GM19372 (cell line): Measurements from ENCODE around the gene CASP6.
"Not testable (repeated sequence)": the region's sequence is repeated elsewhere in the genome, so short reads cannot be mapped to it uniquely, and the experiment has no call there.

Source experiments
- ATAC-seq: cut with Tn5 transposase; IDR thresholded peaks from one replicate; pipeline ENCODE4 v1.9.1; 2021; ENCODE audit warnings: mild to moderate bottlenecking, low read depth, moderate library complexity; ENCODE audit not compliant: unreplicated experiment

CASP6 gene

DNA sequence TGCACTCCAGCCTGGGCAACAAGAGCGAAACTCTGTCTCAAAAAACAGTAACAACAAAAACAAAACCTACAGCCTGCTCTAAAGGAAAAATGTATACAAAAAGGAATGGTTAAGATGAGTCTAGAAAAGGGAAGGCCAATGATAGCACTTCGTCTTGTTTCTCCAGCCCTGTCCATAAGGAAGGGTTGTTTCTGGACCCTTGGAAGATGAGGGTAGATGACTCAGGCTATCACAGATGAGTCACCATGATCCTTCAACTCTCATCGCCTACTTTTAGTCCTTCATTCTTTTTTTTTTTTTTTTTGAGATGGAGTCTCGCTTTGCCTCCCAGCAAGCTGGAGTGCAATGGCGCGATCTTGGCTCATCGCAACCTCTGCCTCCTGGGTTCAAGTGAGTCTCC is 17.8 kb upstream of the CASP6 start:
- ATAC-seq = no peak

DNA sequence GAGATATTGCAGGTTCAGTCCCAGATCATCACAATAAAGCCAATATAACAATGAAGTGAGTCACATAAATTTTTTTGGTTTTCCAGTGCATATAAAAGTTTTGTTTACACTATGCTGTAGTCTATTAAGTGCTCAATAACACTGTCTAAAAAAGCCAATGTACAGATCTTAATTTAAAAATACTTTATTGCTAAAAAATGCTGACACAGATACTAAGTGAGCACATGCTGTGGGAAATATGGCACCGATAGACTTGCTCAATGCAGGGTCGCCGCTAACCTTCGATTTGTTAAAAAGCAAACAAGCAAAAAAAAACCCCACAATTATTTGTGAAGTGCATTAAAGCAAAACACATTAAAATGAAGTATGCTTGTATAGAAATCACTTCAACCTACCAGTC is 16.4 kb upstream of the CASP6 start:
- no peak for ATAC-seq

DNA sequence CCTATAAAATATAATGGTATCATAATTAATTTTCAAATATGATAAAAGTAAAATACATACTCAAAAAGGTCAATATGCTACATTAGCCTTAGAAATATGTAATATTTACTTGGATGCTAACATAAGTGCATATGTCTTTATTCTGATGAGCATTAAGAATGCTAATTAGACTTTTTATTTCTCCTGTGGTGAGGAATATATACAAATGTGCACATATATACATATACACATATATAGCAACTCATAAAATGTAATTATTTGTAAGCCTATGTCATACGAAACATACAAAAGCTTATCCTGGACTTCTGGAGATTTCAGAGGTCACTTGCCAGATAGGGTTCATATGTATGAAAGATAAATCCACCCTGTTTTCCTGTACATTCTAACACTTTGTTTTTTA is 15.5 kb upstream of the CASP6 start:
- no peak for ATAC-seq

DNA sequence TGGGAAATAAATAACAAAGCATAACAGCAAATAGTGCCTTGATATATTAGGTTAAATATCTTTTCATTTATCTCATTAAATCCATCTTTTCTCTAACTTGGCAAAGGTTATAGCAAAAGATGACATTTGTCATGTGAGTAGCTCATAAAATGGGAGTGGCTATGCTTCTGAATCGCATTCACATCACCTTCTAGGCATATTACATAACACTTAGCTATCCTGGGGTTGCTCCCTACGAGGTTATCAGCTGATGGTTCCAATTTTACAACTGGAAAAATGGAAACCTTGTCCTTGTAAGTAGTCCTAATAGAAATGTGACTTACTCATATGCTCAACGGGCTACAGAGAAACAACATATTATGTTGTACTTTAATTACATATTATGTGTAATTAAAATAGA is 10.3 kb upstream of the CASP6 start:
- no peak for ATAC-seq

DNA sequence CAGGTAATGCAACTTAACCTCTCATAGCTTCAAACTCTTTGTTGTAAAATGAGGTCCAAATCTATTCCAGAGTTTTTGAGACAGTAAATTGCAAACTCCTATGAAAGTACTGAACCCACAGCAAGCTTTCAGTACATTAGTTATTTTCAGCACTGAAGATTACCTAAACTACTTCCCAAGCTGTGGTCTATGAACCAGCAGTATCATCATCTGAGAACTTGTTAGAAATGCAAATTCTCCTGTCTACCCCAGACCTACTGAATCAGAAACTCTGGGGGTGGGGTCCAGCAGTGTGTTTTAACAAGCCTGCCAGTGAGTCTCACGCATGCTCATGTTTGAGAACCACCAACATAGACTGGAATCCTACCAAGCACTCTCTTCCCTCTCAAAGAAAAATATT is 5.7 kb upstream of the CASP6 start:
- no peak for ATAC-seq

DNA sequence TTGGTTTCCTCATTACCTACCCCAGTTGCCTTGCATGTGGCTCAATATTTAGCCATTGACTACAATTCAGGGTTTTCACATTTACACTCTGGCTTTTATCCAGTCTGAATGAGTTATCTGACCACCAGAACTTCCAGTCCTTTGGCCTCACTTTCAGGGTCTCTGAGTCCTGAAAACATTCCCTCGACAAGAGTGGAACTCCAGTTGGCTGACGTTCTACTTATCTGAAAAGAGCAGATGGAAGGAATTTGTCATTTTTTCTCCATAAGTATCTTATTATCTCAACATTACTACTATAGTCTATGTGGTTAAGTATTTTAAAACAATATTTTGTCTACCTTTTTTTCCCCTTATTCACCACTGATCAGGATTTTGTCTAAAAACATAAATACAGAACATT is 5.2 kb upstream of the CASP6 start:
- ATAC-seq = no peak

- ATAC-seq = no peak
These were observed 568 bp upstream of the CASP6 start for GRCh38 chr4:109703664-109704361.

- ATAC-seq = no peak
These were observed 1.5 kb downstream of the CASP6 start for GRCh38 chr4:109701566-109702410.

DNA sequence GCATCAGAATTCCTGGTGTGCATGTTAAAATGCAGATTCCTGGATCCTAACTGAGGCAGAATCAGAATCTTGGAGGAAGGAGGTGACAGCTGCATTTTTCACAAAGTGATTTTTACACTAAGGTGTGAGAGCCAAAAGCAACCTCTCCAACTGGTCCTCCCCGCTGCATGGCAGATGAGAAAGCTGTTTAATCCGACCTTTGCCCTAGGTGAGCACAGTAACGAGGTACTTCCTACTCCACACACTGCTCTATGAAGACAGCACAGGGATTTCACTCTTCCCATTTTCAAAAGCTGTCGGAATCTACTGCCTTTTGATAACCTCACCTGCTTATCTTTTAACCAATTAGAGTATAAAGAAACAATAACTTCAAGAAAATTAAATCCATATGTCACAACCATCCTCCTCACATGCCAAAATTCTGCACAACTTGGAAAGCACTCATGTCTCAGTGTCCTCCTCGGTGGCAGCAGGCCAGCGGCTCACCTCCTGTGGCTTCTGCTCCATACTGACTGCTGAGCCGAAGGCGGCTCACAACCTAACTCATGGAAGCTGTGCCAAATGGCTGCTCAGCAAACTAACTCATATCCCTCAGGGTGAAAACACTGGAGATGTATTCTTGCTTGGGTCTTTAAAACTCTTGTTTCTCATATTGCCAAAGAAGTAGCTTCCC is 3.6 kb downstream of the CASP6 start:
- ATAC-seq = no peak

- ATAC-seq = no peak
These were observed 4.6 kb downstream of the CASP6 start for GRCh38 chr4:109698656-109699055.

GRCh38 chr4:109691411-109691920 is 11.8 kb downstream of the CASP6 start:
- no peak for ATAC-seq

GRCh38 chr4:109690690-109691410 is 12.4 kb downstream of the CASP6 start:
- ATAC-seq = peak; percentile 78

GRCh38 chr4:109684727-109685126 is 18.5 kb downstream of the CASP6 start:
- ATAC-seq = no peak

DNA sequence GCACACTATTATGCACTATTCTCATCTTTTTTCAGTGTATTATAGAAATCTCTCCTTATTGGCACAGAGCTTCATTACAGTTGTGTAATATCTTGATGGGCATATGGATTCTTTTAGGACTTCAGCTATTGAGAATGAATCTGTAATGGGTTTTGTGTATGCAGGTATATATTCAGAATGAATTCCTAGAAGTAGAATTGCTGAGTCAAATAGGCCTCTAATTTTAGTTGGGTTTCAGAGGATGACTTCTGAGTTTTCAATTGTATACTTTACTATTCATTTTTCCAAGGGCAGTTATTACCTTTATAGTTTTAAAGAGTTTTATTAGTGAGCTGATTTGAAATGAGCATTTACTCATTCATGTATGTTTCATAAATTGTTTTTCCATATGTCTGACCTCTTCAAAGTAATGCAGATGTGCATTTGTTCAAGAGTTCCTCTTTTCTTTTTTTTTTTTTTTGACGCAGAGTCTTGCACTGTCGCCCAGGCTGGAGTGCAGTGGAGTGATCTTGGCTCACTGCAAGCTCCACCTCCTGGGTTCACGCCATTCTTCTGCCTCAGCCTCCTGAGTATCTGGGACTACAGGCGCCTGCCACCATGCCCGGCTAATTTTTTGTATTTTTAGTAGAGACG is 19.5 kb downstream of the CASP6 start:
- no peak for ATAC-seq

DNA sequence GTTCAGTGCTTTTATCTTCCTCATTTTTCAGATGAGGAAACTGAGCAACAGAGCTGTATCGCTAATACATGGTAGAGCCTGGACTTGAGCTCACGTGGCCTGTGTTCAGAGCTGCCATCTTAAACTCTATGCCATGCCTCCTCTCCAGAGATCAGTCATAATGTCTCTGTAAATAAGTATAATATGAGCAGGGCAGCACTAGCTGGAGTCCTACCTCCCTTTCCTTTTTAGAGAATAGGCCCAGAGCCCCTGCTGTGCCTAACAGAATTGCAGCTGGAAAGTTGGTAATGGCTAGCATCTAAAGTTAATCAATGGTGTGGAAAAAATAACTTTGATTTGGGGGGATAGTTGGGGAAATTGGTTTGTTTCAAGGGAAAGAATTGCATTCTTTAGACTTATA is 20.4 kb downstream of the CASP6 start:
- ATAC-seq = no peak

DNA sequence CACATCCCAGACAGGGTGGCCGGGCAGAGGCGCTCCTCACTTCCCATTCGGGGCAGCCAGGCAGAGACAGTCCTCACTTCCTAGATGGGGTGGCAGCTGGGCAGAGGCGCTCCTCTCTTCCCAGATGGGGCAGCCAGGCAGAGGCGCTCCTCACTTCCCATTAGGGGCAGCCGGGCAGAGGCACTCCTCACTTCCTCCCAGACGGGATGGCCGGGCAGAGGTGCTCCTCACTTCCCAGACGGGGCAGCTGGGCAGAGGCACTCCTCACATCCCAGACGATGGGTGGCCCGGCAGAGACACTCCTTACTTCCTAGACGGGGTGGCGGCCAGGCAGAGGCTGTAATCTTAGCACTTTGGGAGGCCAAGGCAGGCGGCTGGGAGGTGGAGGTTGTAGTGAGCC is 24.3 kb downstream of the CASP6 start:
- not testable (repeated sequence) for ATAC-seq

DNA sequence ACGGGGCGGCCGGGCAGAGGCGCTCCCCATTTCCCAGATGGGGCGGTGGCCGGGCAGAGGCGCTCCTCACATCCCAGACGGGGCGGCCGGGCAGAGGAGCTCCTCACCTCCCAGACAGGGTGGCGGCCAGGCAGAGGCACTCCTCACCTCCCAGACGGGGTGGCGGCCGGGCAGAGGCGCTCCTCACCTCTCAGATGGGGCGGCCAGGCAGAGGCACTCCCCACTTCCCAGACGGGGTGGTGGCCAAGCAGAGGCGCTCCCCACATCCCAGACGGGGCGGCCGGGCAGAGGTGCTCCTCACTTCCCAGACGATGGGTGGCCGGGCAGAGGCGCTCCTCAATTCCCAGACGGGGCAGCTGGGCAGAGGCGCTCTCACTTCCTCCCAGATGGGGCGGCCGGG is 24.8 kb downstream of the CASP6 start:
- ATAC-seq = not testable (repeated sequence)

DNA sequence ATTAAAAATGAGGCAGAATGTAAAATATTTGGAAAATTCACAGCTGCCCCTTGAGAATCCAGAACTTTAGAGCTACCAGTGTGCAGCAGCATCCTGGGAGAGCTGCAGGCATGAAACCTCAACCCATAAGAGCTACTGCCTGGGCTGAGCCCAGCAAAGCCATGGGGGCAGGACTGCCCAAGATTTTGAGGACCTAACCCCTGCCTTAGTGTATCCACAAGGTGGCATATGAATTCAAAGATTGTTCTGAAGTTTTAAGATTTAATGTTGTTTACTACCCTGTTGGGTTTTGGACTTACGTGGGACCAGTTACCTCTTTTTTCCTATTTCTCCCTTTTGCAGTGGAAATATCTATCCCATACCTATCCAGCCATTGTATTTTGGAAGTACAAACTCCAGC is 26.4 kb downstream of the CASP6 start:
- no peak for ATAC-seq

DNA sequence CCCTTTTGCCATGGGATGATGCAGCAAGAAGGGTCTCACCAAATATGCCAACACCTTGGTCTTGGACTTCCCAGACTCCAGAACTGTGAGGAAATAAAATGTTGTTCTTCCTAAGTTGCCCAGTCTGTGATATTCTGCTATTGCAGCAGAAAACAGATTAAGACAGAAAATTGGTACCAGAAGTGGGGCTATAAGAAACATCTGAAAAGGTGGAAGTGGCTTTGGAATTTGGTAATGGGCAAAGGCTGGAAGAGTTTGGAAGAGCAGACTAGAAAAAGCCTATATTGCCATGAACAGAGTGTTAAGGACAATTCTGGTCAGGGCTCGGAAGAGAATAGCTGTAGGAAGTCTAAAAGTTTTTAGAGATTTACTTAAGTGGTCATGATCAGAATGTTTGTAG is 27.4 kb downstream of the CASP6 start:
- no peak for ATAC-seq

DNA sequence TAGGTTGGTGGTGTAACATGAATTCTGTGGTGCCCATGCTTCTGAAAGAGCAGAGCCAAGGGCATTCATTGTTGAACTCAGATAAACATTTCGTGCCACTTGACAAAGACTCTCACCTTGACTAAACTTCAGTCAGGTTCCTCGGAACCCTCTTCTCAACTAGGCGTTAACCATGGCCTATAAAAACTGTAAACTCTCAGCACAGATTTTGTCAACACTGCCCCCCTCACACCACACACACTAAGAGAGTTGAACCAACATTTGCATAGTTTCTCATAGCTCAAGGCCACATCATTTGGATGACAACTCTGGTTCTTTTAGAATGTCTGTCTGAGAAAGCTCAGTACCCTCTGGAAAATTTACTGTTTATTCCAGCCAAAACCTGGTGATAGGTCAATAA is 28.1 kb downstream of the CASP6 start:
- no peak for ATAC-seq
